ENCODE data around the gene CDK19. TPM values are rescaled to one million over a fixed set of nuclear protein-coding genes. Genes with fewer than 3 reads are reported as not detected.

CDK19 gene
- total and polyA plus RNA-seq, 9 of the 15 experiments (the other 6 are each of a cell fraction or from before 2014, with no cell fraction given): 3.8 to 15.2 (median 7.4) TPM

- TF ChIP-seq CCAR2 (IDR thresholded peaks at IDR 0.05; ENCODE audit: low read depth, low read length) (no peak), GTF2E2 (tag; IDR thresholded peaks at IDR 0.05) (peak; percentile 92), POLR2B (IDR thresholded peaks at IDR 0.05; ENCODE audit: low read depth, partially characterized antibody) (peak; percentile 97), NR0B1 (IDR thresholded peaks at IDR 0.05; ENCODE audit: partially characterized antibody) (no peak), NFE2L1 (tag; IDR thresholded peaks at IDR 0.05; ENCODE audit: borderline replicate concordance, low read depth) (no peak), ATF2 (CRISPR knock-in tag; IDR thresholded peaks at IDR 0.05) (no peak), SRSF1 (IDR thresholded peaks at IDR 0.05; ENCODE audit: low read depth, low read length) (no peak), ZNF584 (CRISPR knock-in tag; IDR thresholded peaks at IDR 0.05; ENCODE audit: low read depth) (0 out of 2 replicates have a peak, but pooled peaks have one; percentile 25), TAF7 (tag; IDR thresholded peaks at IDR 0.05) (peak; percentile 82), XRCC5 (IDR thresholded peaks at IDR 0.05; ENCODE audit: low read depth, low read length) (peak; percentile 22; the same call in 1 of the 2 replicates), RFX1 (IDR thresholded peaks at IDR 0.05) (no peak), MECOM (CRISPR knock-in tag; IDR thresholded peaks at IDR 0.05) (no peak), MBD2 (IDR thresholded peaks at IDR 0.05; ENCODE audit: borderline replicate concordance, low read depth) (peak; percentile 86; the same call in 1 of the 2 replicates), ADNP (tag; IDR thresholded peaks at IDR 0.05) (no peak), ZNF764 (CRISPR knock-in tag; IDR thresholded peaks at IDR 0.05; ENCODE audit: low read depth) (no peak), MCM2 (IDR thresholded peaks at IDR 0.05; ENCODE audit: low read depth) (no peak), STAG1 (CRISPR knock-in tag; IDR thresholded peaks at IDR 0.05; ENCODE audit: borderline replicate concordance) (no peak), ZNF274 (IDR thresholded peaks at IDR 0.05; ENCODE audit: borderline replicate concordance, low read depth, low read length) (no peak), FOXP1 (CRISPR knock-in tag; IDR thresholded peaks at IDR 0.05) (peak; percentile 85), TFAP4 (CRISPR knock-in tag; IDR thresholded peaks at IDR 0.05; ENCODE audit: borderline replicate concordance) (peak; percentile 82)
These were observed at the start of gene CDK19 (continued) for GRCh38 chr6:110815411-110816409.

All from K562 (cell line).